DND-41 (cell line): ENCODE data around the gene CTXND1.

ENCODE experiments used
- ATAC-seq: fragments of 200-7000 bp; cut with Tn5 transposase; 3 replicates; pipeline ENCODE4 v1.9.1; 2021; ENCODE audit warnings: low read depth; ENCODE audit not compliant: insufficient read depth
- DNase-seq: peaks from one replicate; pipeline ENCODE4 v3.0.0-alpha.2; 2020
- H2AFZ ChIP-seq: 2 replicates; pipeline ENCODE4 v1.6.0; 2012; ENCODE audit warnings: low read depth, low read length
- H3K27ac ChIP-seq: 2 replicates; pipeline ENCODE4 v1.5.1; 2012; ENCODE audit warnings: low read length, inconsistent platforms
- H3K27me3 ChIP-seq: fragments of 200-600 bp; sonication (generic); 2 replicates; pipeline ENCODE4 v1.6.0; 2012; ENCODE audit warnings: low read length, mild to moderate bottlenecking, inconsistent platforms; ENCODE audit not compliant: insufficient read depth, poor library complexity
- H3K36me3 ChIP-seq: 2 replicates; pipeline ENCODE4 v1.5.1; 2012; ENCODE audit warnings: low read length, inconsistent platforms; ENCODE audit not compliant: insufficient read depth
- H3K4me1 ChIP-seq: 2 replicates; pipeline ENCODE4 v1.5.1; 2012; ENCODE audit warnings: mild to moderate bottlenecking, low read length; ENCODE audit not compliant: insufficient read depth
- H3K4me2 ChIP-seq: 2 replicates; pipeline ENCODE4 v1.6.0; 2012; ENCODE audit warnings: mild to moderate bottlenecking, moderate library complexity, low read length, inconsistent platforms; ENCODE audit not compliant: insufficient read depth
- H3K4me3 ChIP-seq, 2 experiments: fragments of 200-600 bp in 1 of 2; shearing (Covaris generic) in 1 of 2; 2 replicates each; pipeline ENCODE4 v1.5.1; 2012 to 2016; ENCODE audit warnings: inconsistent platforms in 2 of 2, low read length in 2 of 2, mild to moderate bottlenecking in 2 of 2, low read depth in 1 of 2, moderate library complexity in 1 of 2
- H3K79me2 ChIP-seq: 2 replicates; pipeline ENCODE4 v1.6.0; 2012; ENCODE audit warnings: low read length, inconsistent platforms; ENCODE audit not compliant: insufficient read depth
- H3K9ac ChIP-seq: 2 replicates; pipeline ENCODE4 v1.6.0; 2012; ENCODE audit warnings: low read depth, mild to moderate bottlenecking, inconsistent platforms, low read length, moderate library complexity
- H3K9me3 ChIP-seq: 2 replicates; pipeline ENCODE4 v1.5.1; 2012; ENCODE audit warnings: low read length, moderate library complexity, mild to moderate bottlenecking, inconsistent platforms; ENCODE audit not compliant: insufficient read depth, severe bottlenecking
- H4K20me1 ChIP-seq: 2 replicates; pipeline ENCODE4 v1.6.0; 2012; ENCODE audit warnings: low read length; ENCODE audit not compliant: insufficient read depth
- CTCF ChIP-seq: IDR thresholded peaks from 2 replicates; pipeline ENCODE4 v1.5.1; 2012; ENCODE audit warnings: borderline replicate concordance, low read length, moderate library complexity, mild to moderate bottlenecking; ENCODE audit not compliant: poor library complexity, severe bottlenecking; ENCODE audit errors: extremely low read depth
- EZH2 ChIP-seq: IDR thresholded peaks from 3 replicates; pipeline ENCODE4 v1.6.1; 2012; ENCODE audit warnings: borderline replicate concordance, low read depth, mild to moderate bottlenecking, moderate library complexity, low read length, inconsistent platforms; ENCODE audit not compliant: severe bottlenecking

Gene CTXND1

GRCh38 chr15:80194914-80195313 lies 57.1 kb downstream of the CTXND1 start:
- H3K27ac ChIP-seq: no peak overlapping the region
- H3K4me3 ChIP-seq: no peak overlapping the region
- no peaks in the 10 kb centered on the region for H3K9me3 ChIP-seq
- H3K79me2 ChIP-seq: no peaks in the 10 kb centered on the region
- H3K9ac ChIP-seq: no peak overlapping the region
- TF ChIP-seq CTCF (no peak), EZH2 (no peak)
- DNase-seq (no peak), ATAC-seq (no peak)
- no peak overlapping the region for H3K4me2 ChIP-seq
- peaks cover 4% of the 10 kb centered on the region for H3K27me3 ChIP-seq
- H3K36me3 ChIP-seq: no peaks in the 10 kb centered on the region
- H4K20me1 ChIP-seq: no peaks in the 10 kb centered on the region
- H3K4me1 ChIP-seq: no peaks in the 10 kb centered on the region
- no peak overlapping the region for H2AFZ ChIP-seq

- H3K79me2 ChIP-seq: no peaks in the 10 kb centered on the region
- DNase-seq: no peak
- H3K4me1 ChIP-seq: no peaks in the 10 kb centered on the region
- H3K9ac ChIP-seq: no peak overlapping the region
- H4K20me1 ChIP-seq: no peaks in the 10 kb centered on the region
- no peaks in the 10 kb centered on the region for H3K9me3 ChIP-seq
- H3K4me3 ChIP-seq: no peak overlapping the region
- ATAC-seq: no peak
- no peak overlapping the region for H3K4me2 ChIP-seq
- peaks cover 4% of the 10 kb centered on the region for H3K27me3 ChIP-seq
- H3K27ac ChIP-seq: no peak overlapping the region
- no peak overlapping the region for H2AFZ ChIP-seq
- TF ChIP-seq CTCF (no peak), EZH2 (no peak)
- H3K36me3 ChIP-seq: no peaks in the 10 kb centered on the region
These were observed 57.8 kb downstream of the CTXND1 start for GRCh38 chr15:80194186-80194585.

- H3K9me3 ChIP-seq: no peaks in the 10 kb centered on the region
- H3K4me2 ChIP-seq: no peak overlapping the region
- H3K36me3 ChIP-seq: no peaks in the 10 kb centered on the region; the same call in 1 of the 2 replicates
- no peak for TF ChIP-seq CTCF
- TF ChIP-seq EZH2: no peak
- H3K4me1 ChIP-seq: no peaks in the 10 kb centered on the region
- no peaks in the 10 kb centered on the region for H3K27me3 ChIP-seq
- H3K4me3 ChIP-seq: no peak overlapping the region
- DNase-seq: no peak
- H3K79me2 ChIP-seq: no peaks in the 10 kb centered on the region
- H3K27ac ChIP-seq: no peak overlapping the region
- H2AFZ ChIP-seq: no peak overlapping the region
- no peak for ATAC-seq
- no peaks in the 10 kb centered on the region for H4K20me1 ChIP-seq
- no peak overlapping the region for H3K9ac ChIP-seq
These were observed 60.0 kb downstream of the CTXND1 start for GRCh38 chr15:80191897-80192595.
